HCT116 (cell line): Measurements from ENCODE around the gene GSK3A. TPM values are rescaled to one million over a fixed set of nuclear protein-coding genes. Genes with fewer than 3 reads are reported as not detected.

Experiments
- ATAC-seq: fragments of 200-7000 bp; cut with Tn5 transposase; 2 replicates; pipeline ENCODE4 v1.9.1; 2020; ENCODE audit warnings: mild to moderate bottlenecking, moderate library complexity
- BruUV-seq: library from RNA; stranded (reverse); fragments of 400-500 nt; replicated peaks from 2 replicates; lab custom pipeline; 2021; lab: Mats Ljungman, UMichigan
- CTCF ChIA-PET: fragments of 300-600 bp; sonication (Branson Sonifier 250); formaldehyde crosslinking; loops from one replicate; lab custom pipeline; 2021; ENCODE audit warnings: antibody characterized with exemption; lab: Charles Lee
- POLR2A ChIA-PET: fragments of 300-600, 350-600 bp; sonication (Branson Sonifier 250); formaldehyde crosslinking; loops from one replicate; lab custom pipeline; 2021; ENCODE audit warnings: antibody characterized with exemption; lab: Charles Lee
- RAD21 ChIA-PET, 2 experiments: fragments of 300-600 bp; sonication (Branson Sonifier 250); formaldehyde crosslinking; loops; one replicate each; lab custom pipeline; 2023; ENCODE audit warnings: low total read pairs in 2 of 2; ENCODE audit not compliant: uncharacterized antibody in 2 of 2, unreplicated experiment in 2 of 2, low non-redundant PET in 1 of 2; lab: Charles Lee
- DNase-seq: peaks from one replicate; pipeline ENCODE4 v3.0.0-alpha.2; 2010; ENCODE audit warnings: low read depth, low spot score
- H2AFZ ChIP-seq: fragments of 200-600 bp; shearing (Covaris generic), sonication (generic); 2 replicates; pipeline ENCODE4 v1.6.1; 2017; ENCODE audit warnings: low read depth, mixed run types, mixed read lengths, antibody characterized with exemption, low read length; ENCODE audit not compliant: poor library complexity, severe bottlenecking
- H3K27ac ChIP-seq: 2 replicates; pipeline ENCODE4 v1.5.1; 2012; ENCODE audit warnings: low read depth, low read length
- H3K27me3 ChIP-seq: fragments of 200-600 bp; sonication (generic); 2 replicates; pipeline ENCODE4 v1.6.1; 2016; ENCODE audit warnings: mixed run types, low read length, mixed read lengths; ENCODE audit not compliant: insufficient read depth
- H3K36me3 ChIP-seq, 2 experiments: fragments of 200-500 bp in 1 of 2; fragments of 200-600 bp in 1 of 2; sonication (Bioruptor generic) in 1 of 2; sonication (generic) in 1 of 2; 2 replicates each; pipeline versions ENCODE4 v1.5.1 to v1.6.1; 2014 to 2016; ENCODE audit warnings: low read length in 2 of 2, inconsistent platforms in 1 of 2, mixed read lengths in 1 of 2, mixed run types in 1 of 2; ENCODE audit not compliant: insufficient read depth in 2 of 2, control insufficient read depth in 1 of 2
- H3K4me1 ChIP-seq, 2 experiments: fragments of 200-600 bp in 1 of 2; sonication (generic) in 1 of 2; 2 replicates each; pipeline versions ENCODE4 v1.5.1 to v1.6.1; 2012 to 2017; ENCODE audit warnings: low read length in 2 of 2, inconsistent platforms in 1 of 2, mild to moderate bottlenecking in 1 of 2, mixed read lengths in 1 of 2, mixed run types in 1 of 2, moderate library complexity in 1 of 2; ENCODE audit not compliant: insufficient read depth in 2 of 2, control insufficient read depth in 1 of 2
- H3K4me2 ChIP-seq: fragments of 200-600 bp; sonication (generic); 2 replicates; pipeline ENCODE4 v1.6.1; 2017; ENCODE audit warnings: mixed run types, low read length, mixed read lengths
- H3K4me3 ChIP-seq, 2 experiments: fragments of 200-600 bp in 1 of 2; sonication (generic) in 1 of 2; replicated peaks in 1 of 2; 2 replicates each; pipeline ENCODE4 v1.5.1; 2011 to 2016; ENCODE audit warnings: low read length in 2 of 2, control low read depth in 1 of 2, low read depth in 1 of 2, mild to moderate bottlenecking in 1 of 2, mixed read lengths in 1 of 2, mixed run types in 1 of 2
- H3K79me2 ChIP-seq: fragments of 200-600 bp; sonication (generic); 2 replicates; pipeline ENCODE4 v1.6.1; 2017; ENCODE audit warnings: mild to moderate bottlenecking, mixed run types, low read length, moderate library complexity, mixed read lengths; ENCODE audit not compliant: insufficient read depth
- H3K9ac ChIP-seq: fragments of 200-600 bp; sonication (generic); 2 replicates; pipeline ENCODE4 v1.6.1; 2016; ENCODE audit warnings: low read length, mixed read lengths
- H3K9me2 ChIP-seq: fragments of 200-600 bp; sonication (generic), shearing (Covaris generic); 2 replicates; pipeline ENCODE4 v1.6.1; 2017; ENCODE audit warnings: mixed run types, mild to moderate bottlenecking, moderate library complexity; ENCODE audit not compliant: insufficient read depth
- H3K9me3 ChIP-seq, 2 experiments: fragments of 200-500 bp in 1 of 2; fragments of 200-600 bp in 1 of 2; sonication (Bioruptor generic) in 1 of 2; sonication (generic) in 1 of 2; 2 replicates each; pipeline ENCODE4 v1.6.1; 2014 to 2017; ENCODE audit warnings: low read length in 2 of 2, mixed read lengths in 2 of 2, inconsistent platforms in 1 of 2, low read depth in 1 of 2, mild to moderate bottlenecking in 1 of 2, mixed run types in 1 of 2, moderate library complexity in 1 of 2; ENCODE audit not compliant: control insufficient read depth in 1 of 2, insufficient read depth in 1 of 2
- H4K20me1 ChIP-seq: fragments of 200-600 bp; sonication (generic), shearing (Covaris generic); 2 replicates; pipeline ENCODE4 v1.6.1; 2017; ENCODE audit warnings: mixed run types, mild to moderate bottlenecking, moderate library complexity; ENCODE audit not compliant: insufficient read depth
- ATF3 ChIP-seq: IDR thresholded peaks from 2 replicates; pipeline ENCODE4 v1.6.1; 2012
- CBX3 ChIP-seq: IDR thresholded peaks from 2 replicates; pipeline ENCODE4 v1.6.1; 2012; ENCODE audit warnings: low read depth
- CEBPB ChIP-seq: IDR thresholded peaks from 2 replicates; pipeline ENCODE4 v1.6.1; 2012; ENCODE audit warnings: low read depth
- EGR1 ChIP-seq: IDR thresholded peaks from 2 replicates; pipeline ENCODE4 v1.6.1; 2012; ENCODE audit warnings: low read depth
- ELF1 ChIP-seq: IDR thresholded peaks from 2 replicates; pipeline ENCODE4 v1.6.1; 2012; ENCODE audit warnings: low read depth, borderline replicate concordance
- EZH2 ChIP-seq: fragments of 200-600 bp; sonication (generic); IDR thresholded peaks from 2 replicates; pipeline ENCODE4 v1.6.1; 2017; ENCODE audit warnings: antibody characterized with exemption, mixed run types
- EZH2phosphoT487 ChIP-seq: fragments of 200-600 bp; IDR thresholded peaks from 2 replicates; pipeline ENCODE4 v1.6.1; 2018; ENCODE audit warnings: antibody characterized with exemption, borderline replicate concordance
- JUND ChIP-seq: IDR thresholded peaks from 2 replicates; pipeline ENCODE4 v1.6.1; 2012
- POLR2A ChIP-seq: IDR thresholded peaks from 2 replicates; pipeline ENCODE4 v1.7.0; 2011; ENCODE audit warnings: borderline replicate concordance; ENCODE audit not compliant: insufficient read depth, insufficient read length; ENCODE audit errors: extremely low read depth
- RAD21 ChIP-seq: IDR thresholded peaks from 2 replicates; pipeline ENCODE4 v1.6.1; 2012; ENCODE audit warnings: low read depth, mild to moderate bottlenecking
- REST ChIP-seq: IDR thresholded peaks from 2 replicates; pipeline ENCODE4 v1.6.1; 2012; ENCODE audit warnings: low read depth
- SIN3A ChIP-seq: IDR thresholded peaks from 2 replicates; pipeline ENCODE4 v1.6.1; 2012; ENCODE audit warnings: low read depth
- SP1 ChIP-seq: IDR thresholded peaks from 2 replicates; pipeline ENCODE4 v1.6.1; 2012; ENCODE audit warnings: low read depth
- TCF7L2 ChIP-seq: IDR thresholded peaks from 2 replicates; pipeline ENCODE4 v1.7.0; 2011; ENCODE audit warnings: borderline replicate concordance, inconsistent platforms; ENCODE audit not compliant: insufficient read depth, insufficient read length; ENCODE audit errors: extremely low read depth
- YY1 ChIP-seq: IDR thresholded peaks from 2 replicates; pipeline ENCODE4 v1.6.1; 2011; ENCODE audit warnings: low read length, low read depth, moderate library complexity, mild to moderate bottlenecking; ENCODE audit not compliant: insufficient replicate concordance; ENCODE audit errors: extremely low read depth
- ZFX ChIP-seq: fragments of 450-650 bp; IDR thresholded peaks from 2 replicates; pipeline ENCODE4 v1.6.1; 2017
- ZNF274 ChIP-seq: fragments of 200-500 bp; sonication (Bioruptor generic); IDR thresholded peaks from 2 replicates; pipeline ENCODE4 v1.6.1; 2014; ENCODE audit warnings: mild to moderate bottlenecking, low read depth, low read length, inconsistent platforms
- intact Hi-C: fragments of 100-400 bp; cut with micrococcal nuclease; formaldehyde crosslinking; loops from 2 replicates; pipeline ENCODE4 v1.10.0; 2022
- total RNA-seq: library from RNA; stranded (reverse); gene quantifications from one replicate; pipeline ENCODE4 v1.2.1, GENCODE V29; 2021; ENCODE audit not compliant: unreplicated experiment
- TF ChIP-seq, protein P1 (sequence below), 3 experiments: fragments of 200-600 bp in 1 of 3; sonication (generic) in 1 of 3; IDR thresholded peaks in 2 of 3; conservative IDR thresholded peaks in 1 of 3; 2 replicates each; pipeline ENCODE4 v1.5.1; 2012 to 2017; ENCODE audit warnings: low read depth in 2 of 3, low read length in 2 of 3, antibody characterized with exemption in 1 of 3, borderline replicate concordance in 1 of 3, control low read depth in 1 of 3, mild to moderate bottlenecking in 1 of 3, mixed read lengths in 1 of 3, mixed run types in 1 of 3, moderate library complexity in 1 of 3; ENCODE audit not compliant: insufficient read depth in 1 of 3
- TF ChIP-seq, protein P2 (sequence below): IDR thresholded peaks from 2 replicates; pipeline ENCODE4 v1.6.1; 2012
- TF ChIP-seq, protein P3 (sequence below): IDR thresholded peaks from 2 replicates; pipeline ENCODE4 v1.6.1; 2011; ENCODE audit warnings: mild to moderate bottlenecking, low read length, moderate library complexity; ENCODE audit not compliant: insufficient replicate concordance; ENCODE audit errors: extremely low read depth

GSK3A gene
- total RNA-seq, 1 experiment from 2014 or later: 57.2 TPM

DNA sequence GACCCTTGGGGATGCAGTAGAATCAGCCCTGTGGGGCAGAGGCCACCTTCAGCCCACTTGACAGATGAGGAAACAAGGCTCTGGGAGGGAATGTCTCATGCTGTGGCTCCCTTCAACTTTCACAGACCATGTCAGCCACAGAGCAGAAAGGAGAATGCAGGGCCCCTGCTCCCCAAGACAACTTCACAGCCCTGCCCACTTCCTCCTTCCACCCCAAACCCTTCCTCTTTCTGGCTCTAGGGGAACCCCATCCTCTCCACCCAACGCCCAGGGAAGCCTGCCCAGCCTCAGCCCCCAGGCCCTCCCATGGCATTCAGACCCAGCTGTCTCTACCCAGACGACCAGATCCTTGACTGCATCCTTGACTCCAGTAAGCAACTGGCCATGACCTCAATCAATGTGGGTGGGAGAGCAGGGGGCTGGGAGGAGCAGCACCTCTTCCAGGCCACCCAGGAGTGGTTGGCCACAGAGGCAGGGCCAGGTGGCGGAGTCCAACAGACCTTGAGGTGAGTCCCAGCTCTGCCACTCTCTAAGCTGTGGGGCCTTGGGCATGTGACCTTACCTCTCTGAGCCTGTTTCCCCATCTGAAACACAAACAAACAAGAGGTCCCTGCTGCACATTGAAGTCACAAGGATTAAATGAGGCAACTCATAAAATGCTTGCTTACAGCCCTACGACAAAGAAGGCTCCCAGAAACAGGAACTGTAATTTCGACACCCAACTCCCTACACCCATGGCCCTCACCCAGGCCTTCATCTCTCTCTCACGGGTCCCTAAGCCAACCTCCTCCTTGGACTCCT is 40.7 kb downstream of the GSK3A start:
- DNase-seq (no peak), ATAC-seq (no peak)
- Histone ChIP-seq H3K79me2 (peaks cover 73% of the 10 kb centered on the region), H2AFZ (no peak overlapping the region), H3K27me3 (no peaks in the 10 kb centered on the region), H3K9me2 (no peaks in the 10 kb centered on the region), H3K27ac (no peak overlapping the region), H3K4me2 (no peak overlapping the region), H3K9me3 (no peaks in the 10 kb centered on the region), H3K4me1 (peaks cover 0 to 42% of the 10 kb centered on the region in 2 experiments; a peak in 3 of 4 replicates), H3K9ac (no peak overlapping the region), H3K36me3 (peaks cover 23 to 55% of the 10 kb centered on the region in 2 experiments), H4K20me1 (0 out of 2 replicates have a peak, but pooled peaks cover 6% of the 10 kb centered on the region), H3K4me3 (no peak overlapping the region)
- RAD21 ChIA-PET: no interaction called here
- CTCF ChIA-PET: no interaction called here
- POLR2A ChIA-PET: no interaction called here
- TF ChIP-seq SIN3A: no peak
- TF ChIP-seq EZH2: no peak
- TF ChIP-seq ELF1: no peak
- TF ChIP-seq EGR1: no peak
- TF ChIP-seq, protein P1, sequence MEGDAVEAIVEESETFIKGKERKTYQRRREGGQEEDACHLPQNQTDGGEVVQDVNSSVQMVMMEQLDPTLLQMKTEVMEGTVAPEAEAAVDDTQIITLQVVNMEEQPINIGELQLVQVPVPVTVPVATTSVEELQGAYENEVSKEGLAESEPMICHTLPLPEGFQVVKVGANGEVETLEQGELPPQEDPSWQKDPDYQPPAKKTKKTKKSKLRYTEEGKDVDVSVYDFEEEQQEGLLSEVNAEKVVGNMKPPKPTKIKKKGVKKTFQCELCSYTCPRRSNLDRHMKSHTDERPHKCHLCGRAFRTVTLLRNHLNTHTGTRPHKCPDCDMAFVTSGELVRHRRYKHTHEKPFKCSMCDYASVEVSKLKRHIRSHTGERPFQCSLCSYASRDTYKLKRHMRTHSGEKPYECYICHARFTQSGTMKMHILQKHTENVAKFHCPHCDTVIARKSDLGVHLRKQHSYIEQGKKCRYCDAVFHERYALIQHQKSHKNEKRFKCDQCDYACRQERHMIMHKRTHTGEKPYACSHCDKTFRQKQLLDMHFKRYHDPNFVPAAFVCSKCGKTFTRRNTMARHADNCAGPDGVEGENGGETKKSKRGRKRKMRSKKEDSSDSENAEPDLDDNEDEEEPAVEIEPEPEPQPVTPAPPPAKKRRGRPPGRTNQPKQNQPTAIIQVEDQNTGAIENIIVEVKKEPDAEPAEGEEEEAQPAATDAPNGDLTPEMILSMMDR (IDR thresholded peaks at IDR 0.05 in 2 of 3, conservative IDR thresholded peaks at IDR 0.05 in 1 of 3; ENCODE audit: borderline replicate concordance in 1 of 3, insufficient read depth in 1 of 3, low read depth in 2 of 3, low read length in 2 of 3): no peak
- TF ChIP-seq, protein P2, sequence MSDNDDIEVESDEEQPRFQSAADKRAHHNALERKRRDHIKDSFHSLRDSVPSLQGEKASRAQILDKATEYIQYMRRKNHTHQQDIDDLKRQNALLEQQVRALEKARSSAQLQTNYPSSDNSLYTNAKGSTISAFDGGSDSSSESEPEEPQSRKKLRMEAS: no peak
- no peak for TF ChIP-seq EZH2phosphoT487
- no peak for TF ChIP-seq REST
- no peak for TF ChIP-seq CBX3
- TF ChIP-seq, protein P3, sequence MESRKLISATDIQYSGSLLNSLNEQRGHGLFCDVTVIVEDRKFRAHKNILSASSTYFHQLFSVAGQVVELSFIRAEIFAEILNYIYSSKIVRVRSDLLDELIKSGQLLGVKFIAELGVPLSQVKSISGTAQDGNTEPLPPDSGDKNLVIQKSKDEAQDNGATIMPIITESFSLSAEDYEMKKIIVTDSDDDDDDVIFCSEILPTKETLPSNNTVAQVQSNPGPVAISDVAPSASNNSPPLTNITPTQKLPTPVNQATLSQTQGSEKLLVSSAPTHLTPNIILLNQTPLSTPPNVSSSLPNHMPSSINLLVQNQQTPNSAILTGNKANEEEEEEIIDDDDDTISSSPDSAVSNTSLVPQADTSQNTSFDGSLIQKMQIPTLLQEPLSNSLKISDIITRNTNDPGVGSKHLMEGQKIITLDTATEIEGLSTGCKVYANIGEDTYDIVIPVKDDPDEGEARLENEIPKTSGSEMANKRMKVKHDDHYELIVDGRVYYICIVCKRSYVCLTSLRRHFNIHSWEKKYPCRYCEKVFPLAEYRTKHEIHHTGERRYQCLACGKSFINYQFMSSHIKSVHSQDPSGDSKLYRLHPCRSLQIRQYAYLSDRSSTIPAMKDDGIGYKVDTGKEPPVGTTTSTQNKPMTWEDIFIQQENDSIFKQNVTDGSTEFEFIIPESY: no peak
- no peak for TF ChIP-seq ATF3
- TF ChIP-seq RAD21: no peak
- TF ChIP-seq ZFX: no peak
- TF ChIP-seq POLR2A: no peak
- no peak for TF ChIP-seq SP1
- no peak for TF ChIP-seq TCF7L2
- no peak for TF ChIP-seq YY1
- no peak for TF ChIP-seq CEBPB
- TF ChIP-seq ZNF274: no peak
- TF ChIP-seq JUND: no peak
- no TSS peak for BruUV-seq
- intact Hi-C loops: no loop called here
